Measurements from ENCODE around the gene MARK4. TPM values are rescaled to one million over a fixed set of nuclear protein-coding genes. Genes with fewer than 3 reads are reported as not detected.

The MARK4 gene
- total and polyA plus RNA-seq, 4 donors = 3.5 to 11.1 (median 6.1) TPM

DNA sequence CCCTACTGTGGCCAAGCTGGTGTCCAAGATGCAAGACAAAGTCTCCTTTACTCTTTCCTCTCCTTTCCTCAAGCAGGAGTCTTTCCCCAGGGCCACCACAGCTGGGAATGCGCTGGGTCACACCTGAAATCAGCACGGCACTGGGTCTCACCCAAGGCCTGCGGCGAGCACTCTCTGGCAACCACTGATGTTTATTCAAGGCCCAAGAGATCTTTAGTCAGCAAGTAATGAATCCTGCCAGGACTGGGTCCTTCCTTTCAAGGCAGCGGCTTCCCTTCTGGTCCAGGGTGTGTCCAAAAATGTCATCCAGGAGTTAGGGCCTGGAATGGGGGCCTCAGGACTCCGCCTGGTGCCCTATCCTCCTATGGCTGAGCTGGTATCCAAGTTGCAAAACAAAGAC lies 48.4 kb upstream of the MARK4 start:
- Histone ChIP-seq H3K4me3 (ENCODE audit: low read depth in 1 of 3, low read length in 3 of 3) (no peak overlapping the region), H3K4me1 (ENCODE audit: control insufficient read depth in 4 of 4, insufficient read depth in 4 of 4, low read length in 3 of 4) (peaks cover 0 to 2% (median 0%) of the 10 kb centered on the region in 4 donors), H3K27me3 (ENCODE audit: control insufficient read depth in 4 of 4, insufficient read depth in 4 of 4, low read length in 3 of 4) (no peaks in the 10 kb centered on the region), H3K9me3 (ENCODE audit: control insufficient read depth in 4 of 4, low read length in 3 of 4) (no peaks in the 10 kb centered on the region), H3K9ac (ENCODE audit: low read depth in 1 of 2, low read length in 2 of 2) (no peak overlapping the region), H3K36me3 (ENCODE audit: control insufficient read depth in 4 of 4, insufficient read depth in 3 of 4, low read depth in 1 of 4, low read length in 3 of 4) (no peaks in the 10 kb centered on the region), H3K27ac (ENCODE audit: low read depth in 1 of 2, low read length in 2 of 2) (no peak overlapping the region)
- TF ChIP-seq NR2F2 (IDR thresholded peaks at IDR 0.05) = no peak
- TF ChIP-seq FOXA2 (IDR thresholded peaks at IDR 0.05) = no peak
- no peak for TF ChIP-seq RXRA (IDR thresholded peaks at IDR 0.05)
- DNase-seq (ENCODE audit: low spot score) = no peak
- 89% methylated on average over 6 of the region's 6 CpGs for WGBS

DNA sequence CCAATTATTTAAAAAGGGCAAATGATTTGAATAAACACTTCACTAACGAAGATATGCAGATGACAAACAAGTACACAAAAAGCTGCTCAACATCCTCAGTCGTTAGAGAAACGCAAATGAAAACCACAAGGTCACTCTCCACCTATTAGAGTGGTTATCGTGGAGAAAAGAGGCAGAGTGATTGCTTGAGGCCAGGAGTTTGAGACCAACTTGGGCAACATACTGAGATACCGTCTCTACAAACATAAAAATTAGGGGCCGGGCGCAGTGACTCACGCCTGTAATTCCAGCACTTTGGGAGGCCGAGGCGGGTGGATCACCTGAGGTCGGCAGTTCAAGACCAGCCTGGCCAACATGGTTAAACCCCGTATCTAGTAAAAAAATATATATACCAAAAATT lies 45.3 kb upstream of the MARK4 start:
- TF ChIP-seq SP1 (IDR thresholded peaks at IDR 0.05) (no peak), GABPA (IDR thresholded peaks at IDR 0.05 in 1 of 2, conservative IDR thresholded peaks at IDR 0.05 in 1 of 2) (no peak), TAF1 (conservative IDR thresholded peaks at IDR 0.05) (no peak), FOXA1 (IDR thresholded peaks at IDR 0.05) (no peak), HNF4A (conservative IDR thresholded peaks at IDR 0.05) (no peak), HNF4G (IDR thresholded peaks at IDR 0.05) (no peak), NR2F2 (IDR thresholded peaks at IDR 0.05) (no peak)
- TF ChIP-seq, protein P1, sequence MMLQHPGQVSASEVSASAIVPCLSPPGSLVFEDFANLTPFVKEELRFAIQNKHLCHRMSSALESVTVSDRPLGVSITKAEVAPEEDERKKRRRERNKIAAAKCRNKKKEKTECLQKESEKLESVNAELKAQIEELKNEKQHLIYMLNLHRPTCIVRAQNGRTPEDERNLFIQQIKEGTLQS (IDR thresholded peaks at IDR 0.05) = no peak
- TF ChIP-seq, protein P2, sequence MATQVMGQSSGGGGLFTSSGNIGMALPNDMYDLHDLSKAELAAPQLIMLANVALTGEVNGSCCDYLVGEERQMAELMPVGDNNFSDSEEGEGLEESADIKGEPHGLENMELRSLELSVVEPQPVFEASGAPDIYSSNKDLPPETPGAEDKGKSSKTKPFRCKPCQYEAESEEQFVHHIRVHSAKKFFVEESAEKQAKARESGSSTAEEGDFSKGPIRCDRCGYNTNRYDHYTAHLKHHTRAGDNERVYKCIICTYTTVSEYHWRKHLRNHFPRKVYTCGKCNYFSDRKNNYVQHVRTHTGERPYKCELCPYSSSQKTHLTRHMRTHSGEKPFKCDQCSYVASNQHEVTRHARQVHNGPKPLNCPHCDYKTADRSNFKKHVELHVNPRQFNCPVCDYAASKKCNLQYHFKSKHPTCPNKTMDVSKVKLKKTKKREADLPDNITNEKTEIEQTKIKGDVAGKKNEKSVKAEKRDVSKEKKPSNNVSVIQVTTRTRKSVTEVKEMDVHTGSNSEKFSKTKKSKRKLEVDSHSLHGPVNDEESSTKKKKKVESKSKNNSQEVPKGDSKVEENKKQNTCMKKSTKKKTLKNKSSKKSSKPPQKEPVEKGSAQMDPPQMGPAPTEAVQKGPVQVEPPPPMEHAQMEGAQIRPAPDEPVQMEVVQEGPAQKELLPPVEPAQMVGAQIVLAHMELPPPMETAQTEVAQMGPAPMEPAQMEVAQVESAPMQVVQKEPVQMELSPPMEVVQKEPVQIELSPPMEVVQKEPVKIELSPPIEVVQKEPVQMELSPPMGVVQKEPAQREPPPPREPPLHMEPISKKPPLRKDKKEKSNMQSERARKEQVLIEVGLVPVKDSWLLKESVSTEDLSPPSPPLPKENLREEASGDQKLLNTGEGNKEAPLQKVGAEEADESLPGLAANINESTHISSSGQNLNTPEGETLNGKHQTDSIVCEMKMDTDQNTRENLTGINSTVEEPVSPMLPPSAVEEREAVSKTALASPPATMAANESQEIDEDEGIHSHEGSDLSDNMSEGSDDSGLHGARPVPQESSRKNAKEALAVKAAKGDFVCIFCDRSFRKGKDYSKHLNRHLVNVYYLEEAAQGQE (IDR thresholded peaks at IDR 0.05) = no peak
- H3K9ac ChIP-seq (ENCODE audit: low read depth in 1 of 2, low read length in 2 of 2) = no peak overlapping the region
- WGBS = 91% methylated on average over 12 of the region's 12 CpGs

DNA sequence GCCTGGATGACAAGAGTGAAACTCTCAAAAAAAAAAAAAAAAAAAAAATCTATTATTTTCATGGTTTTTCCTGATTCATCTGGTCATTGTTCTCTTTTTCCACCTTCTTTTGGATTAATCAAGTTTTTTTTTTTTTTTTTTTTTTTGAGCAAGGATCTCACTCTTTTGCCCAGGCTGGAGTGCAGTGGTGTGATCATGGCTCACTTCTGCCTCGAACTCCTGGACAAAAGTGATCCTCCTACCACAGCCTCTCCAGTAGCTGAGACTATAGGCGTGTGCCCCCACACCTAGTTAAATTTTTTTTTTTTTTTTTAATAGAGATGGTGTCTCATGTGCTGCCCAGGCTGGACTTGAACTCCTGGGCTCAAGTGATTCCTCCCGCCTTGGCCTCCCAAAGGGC lies 44.7 kb upstream of the MARK4 start:
- Histone ChIP-seq H3K4me1 (ENCODE audit: control insufficient read depth in 4 of 4, insufficient read depth in 4 of 4, low read length in 3 of 4) (peaks cover 0 to 3% (median 1%) of the 10 kb centered on the region in 4 donors), H3K9me3 (ENCODE audit: control insufficient read depth in 4 of 4, low read length in 3 of 4) (no peaks in the 10 kb centered on the region), H3K27ac (ENCODE audit: low read depth in 1 of 2, low read length in 2 of 2) (no peak overlapping the region), H3K4me3 (ENCODE audit: low read depth in 1 of 3, low read length in 3 of 3) (no peak overlapping the region), H3K27me3 (ENCODE audit: control insufficient read depth in 4 of 4, insufficient read depth in 4 of 4, low read length in 3 of 4) (no peaks in the 10 kb centered on the region), H3K36me3 (ENCODE audit: control insufficient read depth in 4 of 4, insufficient read depth in 3 of 4, low read depth in 1 of 4, low read length in 3 of 4) (no peaks in the 10 kb centered on the region), H3K9ac (ENCODE audit: low read depth in 1 of 2, low read length in 2 of 2) (no peak overlapping the region)
- no peak for DNase-seq (ENCODE audit: low spot score)
- WGBS = 87% methylated on average over 3 of the region's 3 CpGs
- TF ChIP-seq FOXA1 (IDR thresholded peaks at IDR 0.05) (no peak), RAD21 (IDR thresholded peaks at IDR 0.05) (no peak), YY1 (IDR thresholded peaks at IDR 0.05) (no peak), RXRA (IDR thresholded peaks at IDR 0.05) (no peak), TAF1 (conservative IDR thresholded peaks at IDR 0.05) (no peak), NR2F2 (IDR thresholded peaks at IDR 0.05) (no peak), SP1 (IDR thresholded peaks at IDR 0.05) (no peak), GABPA (IDR thresholded peaks at IDR 0.05 in 1 of 2, conservative IDR thresholded peaks at IDR 0.05 in 1 of 2) (no peak), FOXA2 (IDR thresholded peaks at IDR 0.05) (no peak), EGR1 (IDR thresholded peaks at IDR 0.05; ENCODE audit: low read depth in 2 of 2) (no peak)
- TF ChIP-seq, protein P3, sequence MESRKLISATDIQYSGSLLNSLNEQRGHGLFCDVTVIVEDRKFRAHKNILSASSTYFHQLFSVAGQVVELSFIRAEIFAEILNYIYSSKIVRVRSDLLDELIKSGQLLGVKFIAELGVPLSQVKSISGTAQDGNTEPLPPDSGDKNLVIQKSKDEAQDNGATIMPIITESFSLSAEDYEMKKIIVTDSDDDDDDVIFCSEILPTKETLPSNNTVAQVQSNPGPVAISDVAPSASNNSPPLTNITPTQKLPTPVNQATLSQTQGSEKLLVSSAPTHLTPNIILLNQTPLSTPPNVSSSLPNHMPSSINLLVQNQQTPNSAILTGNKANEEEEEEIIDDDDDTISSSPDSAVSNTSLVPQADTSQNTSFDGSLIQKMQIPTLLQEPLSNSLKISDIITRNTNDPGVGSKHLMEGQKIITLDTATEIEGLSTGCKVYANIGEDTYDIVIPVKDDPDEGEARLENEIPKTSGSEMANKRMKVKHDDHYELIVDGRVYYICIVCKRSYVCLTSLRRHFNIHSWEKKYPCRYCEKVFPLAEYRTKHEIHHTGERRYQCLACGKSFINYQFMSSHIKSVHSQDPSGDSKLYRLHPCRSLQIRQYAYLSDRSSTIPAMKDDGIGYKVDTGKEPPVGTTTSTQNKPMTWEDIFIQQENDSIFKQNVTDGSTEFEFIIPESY (IDR thresholded peaks at IDR 0.05) = no peak
- TF ChIP-seq, protein P4, sequence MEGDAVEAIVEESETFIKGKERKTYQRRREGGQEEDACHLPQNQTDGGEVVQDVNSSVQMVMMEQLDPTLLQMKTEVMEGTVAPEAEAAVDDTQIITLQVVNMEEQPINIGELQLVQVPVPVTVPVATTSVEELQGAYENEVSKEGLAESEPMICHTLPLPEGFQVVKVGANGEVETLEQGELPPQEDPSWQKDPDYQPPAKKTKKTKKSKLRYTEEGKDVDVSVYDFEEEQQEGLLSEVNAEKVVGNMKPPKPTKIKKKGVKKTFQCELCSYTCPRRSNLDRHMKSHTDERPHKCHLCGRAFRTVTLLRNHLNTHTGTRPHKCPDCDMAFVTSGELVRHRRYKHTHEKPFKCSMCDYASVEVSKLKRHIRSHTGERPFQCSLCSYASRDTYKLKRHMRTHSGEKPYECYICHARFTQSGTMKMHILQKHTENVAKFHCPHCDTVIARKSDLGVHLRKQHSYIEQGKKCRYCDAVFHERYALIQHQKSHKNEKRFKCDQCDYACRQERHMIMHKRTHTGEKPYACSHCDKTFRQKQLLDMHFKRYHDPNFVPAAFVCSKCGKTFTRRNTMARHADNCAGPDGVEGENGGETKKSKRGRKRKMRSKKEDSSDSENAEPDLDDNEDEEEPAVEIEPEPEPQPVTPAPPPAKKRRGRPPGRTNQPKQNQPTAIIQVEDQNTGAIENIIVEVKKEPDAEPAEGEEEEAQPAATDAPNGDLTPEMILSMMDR (IDR thresholded peaks at IDR 0.05; ENCODE audit: low read depth, low read length, missing input control) = no peak
- TF ChIP-seq, protein P2 (IDR thresholded peaks at IDR 0.05) = no peak

More for the DNA sequence above, 45.3 kb upstream of the MARK4 start:
- Histone ChIP-seq H3K9me3 (ENCODE audit: control insufficient read depth in 4 of 4, low read length in 3 of 4) (no peaks in the 10 kb centered on the region), H3K27ac (ENCODE audit: low read depth in 1 of 2, low read length in 2 of 2) (no peak overlapping the region), H3K4me3 (ENCODE audit: low read depth in 1 of 3, low read length in 3 of 3) (no peak overlapping the region), H3K27me3 (ENCODE audit: control insufficient read depth in 4 of 4, insufficient read depth in 4 of 4, low read length in 3 of 4) (no peaks in the 10 kb centered on the region), H3K4me1 (ENCODE audit: control insufficient read depth in 4 of 4, insufficient read depth in 4 of 4, low read length in 3 of 4) (peaks cover 0 to 2% (median 1%) of the 10 kb centered on the region in 4 donors), H3K36me3 (ENCODE audit: control insufficient read depth in 4 of 4, insufficient read depth in 3 of 4, low read depth in 1 of 4, low read length in 3 of 4) (no peaks in the 10 kb centered on the region)
- DNase-seq (ENCODE audit: low spot score) = no peak

All from liver (tissue), 9 donors.